Smooth muscle cell (in vitro differentiated cells): ENCODE measurements around the gene ARL13A. TPM values are rescaled to one million over a fixed set of nuclear protein-coding genes. Genes with fewer than 3 reads are reported as not detected.

Experiments used
- DNase-seq: peaks from one replicate; lab custom pipeline; 2025; ENCODE audit not compliant: unreplicated experiment; lab: John Stamatoyannopoulos, UW
- H2AFZ ChIP-seq: fragments of 200-600 bp; sonication (generic); 2 replicates; pipeline ENCODE4 v1.6.0; 2016; ENCODE audit warnings: antibody characterized with exemption, low read depth, mild to moderate bottlenecking
- H3F3A ChIP-seq: fragments of 200-600 bp; sonication (generic); 2 replicates; pipeline ENCODE4 v1.6.0; 2017; ENCODE audit warnings: antibody characterized with exemption, low read depth
- H3K27ac ChIP-seq: fragments of 200-600 bp; sonication (generic); 2 replicates; pipeline ENCODE4 v1.5.1; 2016; ENCODE audit warnings: low read depth, mild to moderate bottlenecking
- H3K27me3 ChIP-seq: fragments of 200-600 bp; sonication (generic); 2 replicates; pipeline ENCODE4 v1.6.1; 2016; ENCODE audit warnings: low read depth, mild to moderate bottlenecking
- H3K36me3 ChIP-seq: fragments of 200-600 bp; sonication (generic); 2 replicates; pipeline ENCODE4 v1.5.1; 2016; ENCODE audit warnings: low read depth
- H3K4me1 ChIP-seq: fragments of 200-600 bp; sonication (generic); 2 replicates; pipeline ENCODE4 v1.5.1; 2016; ENCODE audit warnings: low read depth
- H3K4me2 ChIP-seq: fragments of 200-600 bp; sonication (generic); 2 replicates; pipeline ENCODE4 v1.6.0; 2016; ENCODE audit warnings: mild to moderate bottlenecking
- H3K4me3 ChIP-seq: fragments of 200-600 bp; sonication (generic); 2 replicates; pipeline ENCODE4 v1.5.1; 2016; ENCODE audit warnings: mild to moderate bottlenecking
- H3K79me2 ChIP-seq: fragments of 200-600 bp; sonication (generic); 2 replicates; pipeline ENCODE4 v1.6.0; 2016; ENCODE audit warnings: low read depth, mild to moderate bottlenecking
- H3K9ac ChIP-seq: fragments of 200-600 bp; sonication (generic); 2 replicates; pipeline ENCODE4 v1.6.0; 2016; ENCODE audit warnings: low read depth
- H3K9me3 ChIP-seq: fragments of 200-600 bp; sonication (generic); replicated peaks from 2 replicates; pipeline ENCODE4 v1.5.1; 2016; ENCODE audit warnings: low read depth
- H4K20me1 ChIP-seq: fragments of 200-600 bp; sonication (generic); 2 replicates; pipeline ENCODE4 v1.6.0; 2016; ENCODE audit warnings: low read depth
- CTCF ChIP-seq: fragments of 200-600 bp; sonication (generic); IDR thresholded peaks from 2 replicates; pipeline ENCODE4 v1.5.1; 2017; ENCODE audit warnings: borderline replicate concordance, mild to moderate bottlenecking, antibody characterized with exemption; ENCODE audit not compliant: insufficient read depth, poor library complexity, severe bottlenecking
- WGBS: methylation state at CpG from one replicate; pipeline ENCODE4 v1.1.7; 2016; ENCODE audit warnings: low lambda C conversion rate; 5-methylcytosine and 5-hydroxymethylcytosine counted together
- polyA plus RNA-seq: library from polyadenylated mRNA; unstranded; fragments of >200 nt; fragmentation: Nextera tagmentation; extraction: Ambion mirVana; gene quantifications from 2 replicates; pipeline ENCODE4 v1.2.1, GENCODE V29; 2016
- total RNA-seq: library from RNA; depleted of rRNA; stranded (reverse); fragments of >200 nt; gene quantifications from 2 replicates; pipeline ENCODE4 v1.2.3, GENCODE V29; 2014

Gene ARL13A
- total and polyA plus RNA-seq, 2 experiments from 2014 or later: not detected

GRCh38 chrX:100935767-100936166 lies 33.7 kb upstream of the ARL13A start:
- no peak overlapping the region for H3K27ac ChIP-seq
- H3K9me3 ChIP-seq: no peaks in the 10 kb centered on the region
- H3K4me1 ChIP-seq: no peaks in the 10 kb centered on the region
- H4K20me1 ChIP-seq: no peaks in the 10 kb centered on the region
- DNase-seq: no peak
- no peaks in the 10 kb centered on the region for H3F3A ChIP-seq
- H3K4me3 ChIP-seq: no peak overlapping the region
- H3K36me3 ChIP-seq: no peaks in the 10 kb centered on the region
- no peak overlapping the region for H3K9ac ChIP-seq
- no peak overlapping the region for H2AFZ ChIP-seq
- TF ChIP-seq CTCF: no peak
- H3K4me2 ChIP-seq: no peak overlapping the region
- WGBS: 82% methylated on average over 2 of the region's 2 CpGs
- H3K27me3 ChIP-seq: no peaks in the 10 kb centered on the region
- H3K79me2 ChIP-seq: no peaks in the 10 kb centered on the region

GRCh38 chrX:100939333-100939732 lies 30.2 kb upstream of the ARL13A start:
- H3K79me2 ChIP-seq: no peaks in the 10 kb centered on the region
- no peaks in the 10 kb centered on the region for H3K9me3 ChIP-seq
- no peak for TF ChIP-seq CTCF
- no peak overlapping the region for H2AFZ ChIP-seq
- no peak overlapping the region for H3K27ac ChIP-seq
- no peaks in the 10 kb centered on the region for H4K20me1 ChIP-seq
- no peak overlapping the region for H3K4me3 ChIP-seq
- 73% methylated on average over 4 of the region's 4 CpGs for WGBS
- no peak overlapping the region for H3K9ac ChIP-seq
- no peaks in the 10 kb centered on the region for H3K27me3 ChIP-seq
- no peak for DNase-seq
- H3K36me3 ChIP-seq: no peaks in the 10 kb centered on the region
- H3F3A ChIP-seq: no peaks in the 10 kb centered on the region
- no peak overlapping the region for H3K4me2 ChIP-seq
- H3K4me1 ChIP-seq: no peaks in the 10 kb centered on the region

DNA sequence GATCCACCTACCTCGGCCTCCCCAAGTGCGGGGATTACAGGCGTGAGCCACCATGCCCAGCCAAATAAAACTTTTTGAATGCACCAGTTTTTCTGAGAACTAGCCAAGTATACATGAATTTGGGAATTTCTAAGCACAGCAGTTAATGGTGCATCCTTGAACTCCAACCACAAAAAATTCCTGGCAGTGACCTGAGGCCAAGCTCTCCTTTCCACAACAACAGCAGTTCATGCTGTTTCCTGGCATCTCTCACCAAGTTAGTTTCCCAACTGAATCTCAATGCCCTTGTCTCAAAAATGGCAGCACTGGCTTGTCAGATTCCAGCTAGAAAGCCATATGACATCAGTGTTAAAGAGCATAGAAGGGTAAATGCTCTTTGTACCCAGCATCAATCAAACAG lies 24.9 kb upstream of the ARL13A start:
- no peak overlapping the region for H3K4me2 ChIP-seq
- 95% methylated on average over 3 of the region's 3 CpGs for WGBS
- no peaks in the 10 kb centered on the region for H3F3A ChIP-seq
- H3K4me3 ChIP-seq: no peak overlapping the region
- DNase-seq: no peak
- no peak overlapping the region for H3K9ac ChIP-seq
- H3K4me1 ChIP-seq: no peaks in the 10 kb centered on the region
- no peak overlapping the region for H2AFZ ChIP-seq
- H3K79me2 ChIP-seq: no peaks in the 10 kb centered on the region
- no peaks in the 10 kb centered on the region for H3K9me3 ChIP-seq
- H3K27me3 ChIP-seq: no peaks in the 10 kb centered on the region
- H3K36me3 ChIP-seq: no peaks in the 10 kb centered on the region
- no peak overlapping the region for H3K27ac ChIP-seq
- H4K20me1 ChIP-seq: no peaks in the 10 kb centered on the region
- TF ChIP-seq CTCF: no peak

DNA sequence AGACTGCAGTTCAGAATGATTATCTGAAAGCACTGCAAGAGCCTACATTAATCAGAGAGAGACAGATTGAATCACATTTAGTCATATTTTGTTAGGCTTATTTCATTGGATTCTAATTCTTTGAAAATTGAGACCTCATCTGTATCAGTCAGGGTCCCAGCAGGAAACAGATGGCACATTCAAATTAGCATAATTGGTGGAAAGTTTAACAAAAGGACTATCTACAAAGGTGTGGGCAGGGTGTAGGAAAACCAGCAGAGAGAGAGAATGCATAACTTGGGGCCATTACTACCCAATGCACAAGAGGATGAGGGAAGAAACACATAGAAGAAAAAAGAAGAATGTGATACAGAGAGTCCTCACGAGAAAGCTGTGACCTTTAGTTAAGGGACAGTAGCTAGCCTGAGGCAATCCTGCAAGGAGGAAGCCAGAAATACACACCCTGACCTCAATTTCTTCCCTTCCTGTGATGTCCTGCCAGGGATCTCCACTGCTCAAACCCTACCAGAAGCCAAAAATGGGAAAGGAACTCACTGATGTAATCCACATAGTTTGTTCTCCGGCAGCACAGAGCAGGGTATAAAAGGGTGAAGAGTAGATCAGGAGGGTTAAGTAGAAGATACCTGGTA lies 23.1 kb upstream of the ARL13A start:
- Histone ChIP-seq H3K27ac (no peak overlapping the region), H3K79me2 (no peaks in the 10 kb centered on the region), H3K27me3 (no peaks in the 10 kb centered on the region), H2AFZ (no peak overlapping the region), H3K4me3 (no peak overlapping the region), H3K9me3 (no peaks in the 10 kb centered on the region), H4K20me1 (no peaks in the 10 kb centered on the region), H3K9ac (no peak overlapping the region), H3K4me1 (no peaks in the 10 kb centered on the region), H3K4me2 (no peak overlapping the region), H3K36me3 (no peaks in the 10 kb centered on the region), H3F3A (no peaks in the 10 kb centered on the region)
- DNase-seq: no peak
- TF ChIP-seq CTCF: no peak
- WGBS: 70% methylated on average over 2 of the region's 2 CpGs
